Panc1 (cell line): ENCODE results near the gene PDZD2.

Source experiments
- CTCF ChIP-seq: fragments of 450-650 bp; IDR thresholded peaks from 2 replicates; pipeline ENCODE4 v1.5.1; 2017; ENCODE audit warnings: mild to moderate bottlenecking
- POLR2AphosphoS5 ChIP-seq: IDR thresholded peaks from 2 replicates; pipeline ENCODE4 v1.6.1; 2012; ENCODE audit warnings: mild to moderate bottlenecking, low read depth, low read length, moderate library complexity
- REST ChIP-seq, 2 experiments: IDR thresholded peaks; 2 replicates each; pipeline ENCODE4 v1.6.1; 2011 to 2012; ENCODE audit warnings: low read depth in 2 of 2, control low read depth in 1 of 2, low read length in 1 of 2, mild to moderate bottlenecking in 1 of 2, moderate library complexity in 1 of 2; ENCODE audit not compliant: insufficient read depth in 1 of 2
- SIN3A ChIP-seq: IDR thresholded peaks from 2 replicates; pipeline ENCODE4 v1.6.1; 2012; ENCODE audit warnings: low read depth, mild to moderate bottlenecking, low read length, moderate library complexity, borderline replicate concordance; ENCODE audit not compliant: insufficient read depth
- TCF7L2 ChIP-seq: IDR thresholded peaks from 2 replicates; pipeline ENCODE4 v1.6.1; 2011; ENCODE audit warnings: mild to moderate bottlenecking, low read depth, low read length, inconsistent platforms

- TF ChIP-seq CTCF (no peak), POLR2AphosphoS5 (no peak), REST (IDR thresholded peaks at IDR 0.05; ENCODE audit: insufficient read depth in 1 of 2, low read depth in 2 of 2, low read length in 1 of 2) (no peak), TCF7L2 (no peak), SIN3A (no peak)
Observed at GRCh38 chr5:31733371-31733770, 94.4 kb downstream of the PDZD2 start.
